Measurements from ENCODE around the gene WIZ.

WIZ gene

DNA sequence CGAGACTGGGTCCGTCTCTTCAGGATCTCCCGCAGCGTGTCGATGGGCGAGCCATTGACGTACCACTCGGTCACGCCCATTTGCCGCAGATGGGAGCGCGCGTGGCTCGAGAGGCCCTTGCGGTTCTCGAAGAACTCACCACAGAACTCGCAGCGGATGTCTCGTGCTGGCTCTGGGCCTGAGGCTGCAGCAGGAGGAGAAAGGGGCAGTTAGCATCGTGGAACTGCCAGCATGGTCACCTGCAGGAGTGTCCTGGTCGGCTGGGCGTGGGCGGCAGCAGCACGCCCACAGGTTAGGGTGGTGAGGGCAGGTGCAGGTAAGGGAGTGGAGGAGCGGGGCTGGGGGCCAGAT is 22.4 kb downstream of the WIZ start:
- CTCF ChIA-PET = no interaction called here
- Histone ChIP-seq H3K27ac (ENCODE audit: extremely low read depth, low read depth, low read length) (no peak overlapping the region), H3K4me1 (ENCODE audit: control insufficient read depth, insufficient read depth, low read length) (peaks cover 7% of the 10 kb centered on the region), H3K36me3 (ENCODE audit: control insufficient read depth in 2 of 2, insufficient read depth in 1 of 2, low read length in 2 of 2) (peaks cover 11 to 81% of the 10 kb centered on the region in 2 experiments), H3K4me3 (ENCODE audit: low read depth, low read length) (no peak overlapping the region), H3K9me3 (ENCODE audit: control insufficient read depth, insufficient read depth, low read depth, low read length) (no peaks in the 10 kb centered on the region)
- POLR2A ChIA-PET = no interaction called here
- TF ChIP-seq EGR2 (tag by site-specific recombination; IDR thresholded peaks at IDR 0.05; ENCODE audit: low read depth) = no peak
- no peak for TF ChIP-seq OVOL3 (tag by site-specific recombination; IDR thresholded peaks at IDR 0.05)
- TF ChIP-seq FEZF1 (tag by site-specific recombination; IDR thresholded peaks at IDR 0.05) = no peak
- TF ChIP-seq BCL6B (tag by site-specific recombination; IDR thresholded peaks at IDR 0.05) = no peak
- TF ChIP-seq ZNF433 (tag by site-specific recombination; IDR thresholded peaks at IDR 0.05; ENCODE audit: low read depth) = no peak
- TF ChIP-seq ZNF274 (IDR thresholded peaks at IDR 0.05; ENCODE audit: low read length) = no peak
- no peak for TF ChIP-seq ZNF274 (tag by site-specific recombination; IDR thresholded peaks at IDR 0.05; ENCODE audit: borderline replicate concordance)
- TF ChIP-seq ZBTB21 (tag by site-specific recombination; IDR thresholded peaks at IDR 0.05) = no peak
- TF ChIP-seq ZNF169 (tag by site-specific recombination; IDR thresholded peaks at IDR 0.05) = no peak
- no peak for TF ChIP-seq ZNF623 (tag by site-specific recombination; IDR thresholded peaks at IDR 0.05)
- no peak for TF ChIP-seq ZNF362 (tag by site-specific recombination; IDR thresholded peaks at IDR 0.05)
- TF ChIP-seq ZNF114 (tag by site-specific recombination; IDR thresholded peaks at IDR 0.05) = no peak
- no peak for TF ChIP-seq ZFP37 (tag by site-specific recombination; IDR thresholded peaks at IDR 0.05)
- no peak for TF ChIP-seq ZNF121 (tag by site-specific recombination; IDR thresholded peaks at IDR 0.05)
- TF ChIP-seq, protein P1, sequence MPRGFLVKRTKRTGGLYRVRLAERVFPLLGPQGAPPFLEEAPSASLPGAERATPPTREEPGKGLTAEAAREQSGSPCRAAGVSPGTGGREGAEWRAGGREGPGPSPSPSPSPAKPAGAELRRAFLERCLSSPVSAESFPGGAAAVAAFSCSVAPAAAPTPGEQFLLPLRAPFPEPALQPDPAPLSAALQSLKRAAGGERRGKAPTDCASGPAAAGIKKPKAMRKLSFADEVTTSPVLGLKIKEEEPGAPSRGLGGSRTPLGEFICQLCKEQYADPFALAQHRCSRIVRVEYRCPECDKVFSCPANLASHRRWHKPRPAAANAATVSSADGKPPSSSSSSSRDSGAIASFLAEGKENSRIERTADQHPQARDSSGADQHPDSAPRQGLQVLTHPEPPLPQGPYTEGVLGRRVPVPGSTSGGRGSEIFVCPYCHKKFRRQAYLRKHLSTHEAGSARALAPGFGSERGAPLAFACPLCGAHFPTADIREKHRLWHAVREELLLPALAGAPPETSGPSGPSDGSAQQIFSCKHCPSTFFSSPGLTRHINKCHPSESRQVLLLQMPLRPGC (tag by site-specific recombination; IDR thresholded peaks at IDR 0.05) = no peak
- TF ChIP-seq GFI1B (tag by site-specific recombination; IDR thresholded peaks at IDR 0.05) = no peak
- no peak for TF ChIP-seq ZBTB17 (tag by site-specific recombination; IDR thresholded peaks at IDR 0.05)

GRCh38 chr19:15426485-15427349 is 23.0 kb downstream of the WIZ start:
- H3K27ac ChIP-seq (ENCODE audit: extremely low read depth, low read depth, low read length) = no peak overlapping the region
- H3K4me3 ChIP-seq (ENCODE audit: low read depth, low read length) = no peak overlapping the region
- TF ChIP-seq ZNF23 (tag by site-specific recombination; IDR thresholded peaks at IDR 0.05; ENCODE audit: borderline replicate concordance) (peak; percentile 95), GFI1B (tag by site-specific recombination; IDR thresholded peaks at IDR 0.05) (no peak), ZBTB17 (tag by site-specific recombination; IDR thresholded peaks at IDR 0.05) (peak; percentile 98)
- H3K9me3 ChIP-seq (ENCODE audit: control insufficient read depth, insufficient read depth, low read depth, low read length) = no peaks in the 10 kb centered on the region
- H3K36me3 ChIP-seq (ENCODE audit: control insufficient read depth in 2 of 2, insufficient read depth in 1 of 2, low read length in 2 of 2) = peaks cover 11 to 81% of the 10 kb centered on the region in 2 experiments
- ChIA-PET CTCF (interaction anchor here (0.6 to 1.0 kb wide), 2 partner anchors 126 to 129 kb away, joined by 3 to 4 read pairs; no protein-coding TSS in a partner anchor), POLR2A (no interaction called here)
- peaks cover 7% of the 10 kb centered on the region for H3K4me1 ChIP-seq (ENCODE audit: control insufficient read depth, insufficient read depth, low read length)

All from HEK293 (cell line).